ENCODE results near the gene OVOL2. TPM values are rescaled to one million over a fixed set of nuclear protein-coding genes. Genes with fewer than 3 reads are reported as not detected.
A peak's percentile ranks its signal among the peaks of the same experiment; 100 is the strongest.

OVOL2 gene
- total and polyA plus RNA-seq, 3 experiments from 2014 or later, result not detected

GRCh38 chr20:18066421-18067333 lies 9.0 kb upstream of the OVOL2 start:
- Histone ChIP-seq H3K4me3 (ENCODE audit: low read length) (no peak overlapping the region), H3K9me3 (ENCODE audit: low read length) (no peaks in the 10 kb centered on the region), H3K27ac (ENCODE audit: low read depth, low read length) (no peak overlapping the region), H3K36me3 (ENCODE audit: insufficient read depth, low read length) (no peaks in the 10 kb centered on the region), H3K4me1 (ENCODE audit: insufficient read depth, low read length) (no peaks in the 10 kb centered on the region), H3K27me3 (ENCODE audit: insufficient read depth, low read length, poor library complexity, severe bottlenecking) (no peaks in the 10 kb centered on the region)
- no peaks in the 10 kb centered on the region for H3K36me3 Mint-ChIP-seq
- H3K27ac Mint-ChIP-seq, result no peak overlapping the region
- no peaks in the 10 kb centered on the region for H3K9me3 Mint-ChIP-seq
- no peak for DNase-seq
- no peak overlapping the region for H3K4me3 Mint-ChIP-seq
- H3K4me1 Mint-ChIP-seq, result no peaks in the 10 kb centered on the region
- ChIA-PET POLR2A (no interaction called here), CTCF (no interaction called here)
- H3K27me3 Mint-ChIP-seq, result peaks cover 7 to 24% of the 10 kb centered on the region in 2 donors

GRCh38 chr20:18063676-18064075 lies 6.0 kb upstream of the OVOL2 start:
- Histone ChIP-seq H3K4me3 (ENCODE audit: low read length) (no peak overlapping the region), H3K27ac (ENCODE audit: low read depth, low read length) (no peak overlapping the region), H3K9me3 (ENCODE audit: low read length) (no peaks in the 10 kb centered on the region), H3K4me1 (ENCODE audit: insufficient read depth, low read length) (no peaks in the 10 kb centered on the region), H3K27me3 (ENCODE audit: insufficient read depth, low read length, poor library complexity, severe bottlenecking) (peaks cover 7% of the 10 kb centered on the region), H3K36me3 (ENCODE audit: insufficient read depth, low read length) (no peaks in the 10 kb centered on the region)
- Mint-ChIP-seq H3K36me3 (no peaks in the 10 kb centered on the region), H3K9me3 (no peaks in the 10 kb centered on the region), H3K4me3 (no peak overlapping the region), H3K27ac (peak overlapping the region in 1 of 8 donors; percentile 36), H3K4me1 (peaks cover 0 to under 1% (median 0%) of the 10 kb centered on the region in 3 donors), H3K27me3 (peaks cover 22 to 41% of the 10 kb centered on the region in 2 donors)
- DNase-seq, result no peak
- ChIA-PET POLR2A (no interaction called here), CTCF (no interaction called here)

- ChIA-PET CTCF (no interaction called here), POLR2A (no interaction called here)
- Histone ChIP-seq H3K4me3 (ENCODE audit: low read length) (no peak overlapping the region), H3K27ac (ENCODE audit: low read depth, low read length) (no peak overlapping the region), H3K4me1 (ENCODE audit: insufficient read depth, low read length) (no peaks in the 10 kb centered on the region), H3K9me3 (ENCODE audit: low read length) (no peaks in the 10 kb centered on the region), H3K27me3 (ENCODE audit: insufficient read depth, low read length, poor library complexity, severe bottlenecking) (peaks cover 20% of the 10 kb centered on the region), H3K36me3 (ENCODE audit: insufficient read depth, low read length) (no peaks in the 10 kb centered on the region)
- DNase-seq, result no peak
- H3K27ac Mint-ChIP-seq, result no peak overlapping the region
- H3K27me3 Mint-ChIP-seq, result peaks cover 44 to 57% of the 10 kb centered on the region in 2 donors
- H3K9me3 Mint-ChIP-seq, result no peaks in the 10 kb centered on the region
- H3K4me1 Mint-ChIP-seq, result peaks cover 7 to 11% (median 10%) of the 10 kb centered on the region in 3 donors
- no peaks in the 10 kb centered on the region for H3K36me3 Mint-ChIP-seq
- H3K4me3 Mint-ChIP-seq, result no peak overlapping the region
These were observed 1.9 kb upstream of the OVOL2 start for GRCh38 chr20:18059603-18060002.

- H3K9me3 ChIP-seq (ENCODE audit: low read length), result no peaks in the 10 kb centered on the region
- H3K27ac ChIP-seq (ENCODE audit: low read depth, low read length), result no peak overlapping the region
- POLR2A ChIA-PET, result no interaction called here
- Mint-ChIP-seq H3K9me3 (no peaks in the 10 kb centered on the region), H3K27me3 (peaks cover 49 to 62% of the 10 kb centered on the region in 2 donors), H3K27ac (no peak overlapping the region), H3K36me3 (no peaks in the 10 kb centered on the region), H3K4me1 (peaks cover 7 to 11% (median 10%) of the 10 kb centered on the region in 3 donors), H3K4me3 (peak overlapping the region in 5 of 7 donors; percentile 6 to 66 (median 51))
- CTCF ChIA-PET, result no interaction called here
- H3K36me3 ChIP-seq (ENCODE audit: insufficient read depth, low read length), result no peaks in the 10 kb centered on the region
- no peak for DNase-seq
- peaks cover 20% of the 10 kb centered on the region for H3K27me3 ChIP-seq (ENCODE audit: insufficient read depth, low read length, poor library complexity, severe bottlenecking)
- no peak overlapping the region for H3K4me3 ChIP-seq (ENCODE audit: low read length)
- H3K4me1 ChIP-seq (ENCODE audit: insufficient read depth, low read length), result no peaks in the 10 kb centered on the region
These were observed 1.1 kb upstream of the OVOL2 start for GRCh38 chr20:18058661-18059467.

- Mint-ChIP-seq H3K4me1 (peaks cover 7 to 11% (median 10%) of the 10 kb centered on the region in 3 donors), H3K9me3 (no peaks in the 10 kb centered on the region), H3K36me3 (no peaks in the 10 kb centered on the region), H3K27ac (no peak overlapping the region), H3K27me3 (peaks cover 49 to 66% of the 10 kb centered on the region in 2 donors), H3K4me3 (peak overlapping the region in 3 of 7 donors; percentile 8 to 38 (median 16))
- H3K4me1 ChIP-seq (ENCODE audit: insufficient read depth, low read length), result no peaks in the 10 kb centered on the region
- no peaks in the 10 kb centered on the region for H3K9me3 ChIP-seq (ENCODE audit: low read length)
- no peaks in the 10 kb centered on the region for H3K36me3 ChIP-seq (ENCODE audit: insufficient read depth, low read length)
- H3K27me3 ChIP-seq (ENCODE audit: insufficient read depth, low read length, poor library complexity, severe bottlenecking), result peaks cover 20% of the 10 kb centered on the region
- H3K4me3 ChIP-seq (ENCODE audit: low read length), result no peak overlapping the region
- ChIA-PET CTCF (no interaction called here), POLR2A (interaction anchor here (0.6 kb wide), 1 partner anchor 1951 kb away, joined by 5 read pairs; no protein-coding TSS in a partner anchor)
- no peak overlapping the region for H3K27ac ChIP-seq (ENCODE audit: low read depth, low read length)
- no peak for DNase-seq
These were observed 256 bp upstream of the OVOL2 start for GRCh38 chr20:18057994-18058349.

GRCh38 chr20:18056174-18057100 lies 1.3 kb downstream of the OVOL2 start:
- H3K27me3 ChIP-seq (ENCODE audit: insufficient read depth, low read length, poor library complexity, severe bottlenecking), result peaks cover 24% of the 10 kb centered on the region
- Mint-ChIP-seq H3K27ac (no peak overlapping the region), H3K4me3 (peak overlapping the region in 6 of 7 donors; percentile 52 to 83 (median 65)), H3K27me3 (peaks cover 46 to 64% of the 10 kb centered on the region in 2 donors), H3K9me3 (no peaks in the 10 kb centered on the region), H3K4me1 (peaks cover 7 to 11% (median 10%) of the 10 kb centered on the region in 3 donors), H3K36me3 (no peaks in the 10 kb centered on the region)
- no peak overlapping the region for H3K4me3 ChIP-seq (ENCODE audit: low read length)
- H3K36me3 ChIP-seq (ENCODE audit: insufficient read depth, low read length), result no peaks in the 10 kb centered on the region
- DNase-seq, result no peak
- POLR2A ChIA-PET, result no interaction called here
- H3K9me3 ChIP-seq (ENCODE audit: low read length), result no peaks in the 10 kb centered on the region
- no peak overlapping the region for H3K27ac ChIP-seq (ENCODE audit: low read depth, low read length)
- CTCF ChIA-PET, result no interaction called here
- no peaks in the 10 kb centered on the region for H3K4me1 ChIP-seq (ENCODE audit: insufficient read depth, low read length)

- no peak overlapping the region for H3K27ac ChIP-seq (ENCODE audit: low read depth, low read length)
- Mint-ChIP-seq H3K27ac (no peak overlapping the region), H3K4me3 (peak overlapping the region in 2 of 7 donors; percentile 12 to 66), H3K4me1 (peaks cover 7 to 11% (median 10%) of the 10 kb centered on the region in 3 donors), H3K36me3 (no peaks in the 10 kb centered on the region), H3K27me3 (peaks cover 40 to 61% of the 10 kb centered on the region in 2 donors), H3K9me3 (no peaks in the 10 kb centered on the region)
- peaks cover 24% of the 10 kb centered on the region for H3K27me3 ChIP-seq (ENCODE audit: insufficient read depth, low read length, poor library complexity, severe bottlenecking)
- no peaks in the 10 kb centered on the region for H3K4me1 ChIP-seq (ENCODE audit: insufficient read depth, low read length)
- no peaks in the 10 kb centered on the region for H3K36me3 ChIP-seq (ENCODE audit: insufficient read depth, low read length)
- POLR2A ChIA-PET, result no interaction called here
- H3K4me3 ChIP-seq (ENCODE audit: low read length), result no peak overlapping the region
- CTCF ChIA-PET, result no interaction called here
- DNase-seq, result no peak
- H3K9me3 ChIP-seq (ENCODE audit: low read length), result no peaks in the 10 kb centered on the region
These were observed 2.5 kb downstream of the OVOL2 start for GRCh38 chr20:18055261-18055660.

All from CD8-positive, alpha-beta memory T cell (primary cell).